H9 (cell line): Measurements from ENCODE around the gene IL1RAPL1. TPM values are rescaled to one million over a fixed set of nuclear protein-coding genes. Genes with fewer than 3 reads are reported as not detected.

Source experiments
- DNase-seq: peaks from one replicate; pipeline ENCODE4 v3.0.0-alpha.2; 2017
- H2AFZ ChIP-seq: one replicate; pipeline ENCODE4 v1.6.1; 2013; ENCODE audit warnings: mild to moderate bottlenecking, low read length, control low read depth, moderate library complexity
- H2AK5ac ChIP-seq: 2 replicates; pipeline ENCODE4 v1.6.1; 2013; ENCODE audit warnings: low read length, control low read depth, mixed read lengths; ENCODE audit not compliant: insufficient read length
- H2BK120ac ChIP-seq: one replicate; pipeline ENCODE4 v1.6.1; 2013; ENCODE audit warnings: low read depth, mild to moderate bottlenecking, low read length, control low read depth, inconsistent platforms; ENCODE audit not compliant: poor library complexity, severe bottlenecking
- H2BK12ac ChIP-seq: 2 replicates; pipeline ENCODE4 v1.6.1; 2013; ENCODE audit warnings: low read length, control low read depth, mixed read lengths, low read depth; ENCODE audit not compliant: insufficient read length
- H2BK15ac ChIP-seq: 2 replicates; pipeline ENCODE4 v1.6.1; 2013; ENCODE audit warnings: low read depth, low read length, control low read depth
- H2BK20ac ChIP-seq: one replicate; pipeline ENCODE4 v1.6.1; 2013; ENCODE audit warnings: low read depth, mild to moderate bottlenecking, low read length, control low read depth, inconsistent platforms; ENCODE audit not compliant: poor library complexity, severe bottlenecking
- H2BK5ac ChIP-seq: 2 replicates; pipeline ENCODE4 v1.6.1; 2013; ENCODE audit warnings: low read length, control low read depth, mixed read lengths; ENCODE audit not compliant: insufficient read length
- H3K14ac ChIP-seq: 2 replicates; pipeline ENCODE4 v1.6.1; 2013; ENCODE audit warnings: low read length, control low read depth; ENCODE audit not compliant: insufficient read depth
- H3K18ac ChIP-seq: 2 replicates; pipeline ENCODE4 v1.6.1; 2013; ENCODE audit warnings: low read depth, mild to moderate bottlenecking, mixed read lengths, low read length, control low read depth; ENCODE audit not compliant: insufficient read length
- H3K23ac ChIP-seq: 2 replicates; pipeline ENCODE4 v1.6.1; 2013; ENCODE audit warnings: low read length, control low read depth, mixed read lengths, low read depth; ENCODE audit not compliant: insufficient read length
- H3K23me2 ChIP-seq: 2 replicates; pipeline ENCODE4 v1.6.1; 2013; ENCODE audit warnings: low read depth, mild to moderate bottlenecking, mixed read lengths, low read length, control low read depth; ENCODE audit not compliant: insufficient read length, poor library complexity, severe bottlenecking
- H3K27ac ChIP-seq: 2 replicates; pipeline ENCODE4 v1.5.1; 2013; ENCODE audit warnings: low read length, control low read depth, mixed read lengths, low read depth; ENCODE audit not compliant: insufficient read length
- H3K27me3 ChIP-seq: 2 replicates; pipeline ENCODE4 v1.6.1; 2013; ENCODE audit warnings: low read length, control low read depth, inconsistent platforms; ENCODE audit not compliant: insufficient read depth
- H3K4ac ChIP-seq: 2 replicates; pipeline ENCODE4 v1.6.1; 2013; ENCODE audit warnings: low read depth, mild to moderate bottlenecking, control low read depth, inconsistent platforms, low read length, moderate library complexity
- H3K4me1 ChIP-seq: 2 replicates; pipeline ENCODE4 v1.6.1; 2013; ENCODE audit warnings: low read length, control low read depth, inconsistent platforms; ENCODE audit not compliant: insufficient read depth
- H3K4me2 ChIP-seq: 2 replicates; pipeline ENCODE4 v1.6.1; 2013; ENCODE audit warnings: low read length, control low read depth, mixed read lengths; ENCODE audit not compliant: insufficient read length, insufficient read depth
- H3K56ac ChIP-seq: 2 replicates; pipeline ENCODE4 v1.6.1; 2013; ENCODE audit warnings: low read depth, mild to moderate bottlenecking, mixed read lengths, low read length, control low read depth; ENCODE audit not compliant: insufficient read length
- H3K79me1 ChIP-seq: 2 replicates; pipeline ENCODE4 v1.6.1; 2013; ENCODE audit warnings: low read depth, mild to moderate bottlenecking, moderate library complexity, low read length, control low read depth, inconsistent platforms; ENCODE audit not compliant: insufficient read depth, poor library complexity, severe bottlenecking
- H3K79me2 ChIP-seq: 2 replicates; pipeline ENCODE4 v1.6.1; 2013; ENCODE audit warnings: low read length, control low read depth, inconsistent platforms; ENCODE audit not compliant: insufficient read depth
- H3K9ac ChIP-seq: 2 replicates; pipeline ENCODE4 v1.6.1; 2013; ENCODE audit warnings: low read length, control low read depth, mixed read lengths; ENCODE audit not compliant: insufficient read length; ENCODE audit errors: extremely low read depth
- H3K9me3 ChIP-seq: one replicate; pipeline ENCODE4 v1.6.1; 2013; ENCODE audit warnings: low read depth, low read length, inconsistent platforms; ENCODE audit not compliant: control insufficient read depth
- H3T11ph ChIP-seq: one replicate; pipeline ENCODE4 v1.6.1; 2013; ENCODE audit warnings: mild to moderate bottlenecking, low read length, control low read depth, inconsistent platforms
- H4K20me1 ChIP-seq: one replicate; pipeline ENCODE4 v1.6.1; 2013; ENCODE audit not compliant: control insufficient read depth, insufficient read length, insufficient read depth
- H4K5ac ChIP-seq: 2 replicates; pipeline ENCODE4 v1.6.1; 2013; ENCODE audit warnings: low read depth, mild to moderate bottlenecking, mixed read lengths, low read length, control low read depth; ENCODE audit not compliant: insufficient read length
- H4K8ac ChIP-seq: replicated peaks from 2 replicates; pipeline ENCODE4 v1.6.1; 2013; ENCODE audit warnings: low read length, control low read depth, mixed read lengths, low read depth; ENCODE audit not compliant: insufficient read length
- H4K91ac ChIP-seq: 2 replicates; pipeline ENCODE4 v1.6.1; 2013; ENCODE audit warnings: low read depth, mild to moderate bottlenecking, moderate library complexity, mixed read lengths, low read length, control low read depth; ENCODE audit not compliant: insufficient read length
- H3K27ac Mint-ChIP-seq, 3 experiments: 2 replicates in 2 of 3; 3 replicates in 1 of 3; pipeline ENCODE4 v1.8.0; 2020 to 2021; ENCODE audit warnings: mixed read lengths in 3 of 3, mild to moderate bottlenecking in 1 of 3, moderate library complexity in 1 of 3
- H3K27me3 Mint-ChIP-seq: 2 replicates; pipeline ENCODE4 v1.8.0; 2021; ENCODE audit warnings: low read depth, mild to moderate bottlenecking, moderate library complexity, mixed read lengths
- H3K36me3 Mint-ChIP-seq, 3 experiments: 2 replicates in 2 of 3; 3 replicates in 1 of 3; pipeline ENCODE4 v1.8.0; 2020 to 2021; ENCODE audit warnings: low read depth in 3 of 3, mixed read lengths in 3 of 3; ENCODE audit not compliant: insufficient read depth in 1 of 3
- H3K4me1 Mint-ChIP-seq, 2 experiments: 2 replicates each; pipeline ENCODE4 v1.8.0; 2020; ENCODE audit warnings: mixed read lengths in 2 of 2
- H3K4me3 Mint-ChIP-seq, 2 experiments: 2 replicates in 1 of 2; 3 replicates in 1 of 2; pipeline ENCODE4 v1.8.0; 2020 to 2021; ENCODE audit warnings: mild to moderate bottlenecking in 2 of 2, mixed read lengths in 2 of 2, moderate library complexity in 1 of 2
- H3K9me3 Mint-ChIP-seq, 2 experiments: 2 replicates in 1 of 2; 3 replicates in 1 of 2; pipeline ENCODE4 v1.8.0; 2020; ENCODE audit warnings: mild to moderate bottlenecking in 2 of 2, mixed read lengths in 2 of 2, moderate library complexity in 1 of 2
- WGBS: extraction: QIAGEN DNeasy Blood & Tissue Kit; methylation state at CpG from one replicate; pipeline ENCODE4 v1.1.7; 2013; ENCODE audit warnings: missing lambda C conversion rate, low lambda C conversion rate, mixed read lengths; ENCODE audit not compliant: insufficient read length; ENCODE audit errors: extremely low coverage; 5-methylcytosine and 5-hydroxymethylcytosine counted together
- total RNA-seq: library from RNA; stranded (reverse); gene quantifications from 2 replicates; pipeline ENCODE4 v1.2.1, GENCODE V29; 2021
- TF ChIP-seq, protein P1 (sequence below): fragments of 200-600 bp; sonication (generic); conservative IDR thresholded peaks from 3 replicates; pipeline ENCODE4 v1.8.0; 2021; ENCODE audit warnings: antibody characterized with exemption, mild to moderate bottlenecking

IL1RAPL1 gene
- total RNA-seq, 1 experiment from 2014 or later = 0.31 TPM

GRCh38 chrX:28876408-28876807 lies 289.2 kb downstream of the IL1RAPL1 start:
- Histone ChIP-seq H3K56ac (no peak overlapping the region), H2BK20ac (no peak overlapping the region), H2BK15ac (no peak overlapping the region), H3K4me1 (no peaks in the 10 kb centered on the region), H3K27ac (no peak overlapping the region), H2BK12ac (no peak overlapping the region), H3K14ac (no peak overlapping the region), H3T11ph (no peak overlapping the region), H2BK5ac (no peak overlapping the region), H2AFZ (no peak overlapping the region), H3K9ac (no peak overlapping the region), H4K8ac (no peak overlapping the region), H3K4me2 (no peak overlapping the region), H4K91ac (no peak overlapping the region), H3K23me2 (no peaks in the 10 kb centered on the region), H3K27me3 (no peaks in the 10 kb centered on the region), H3K79me1 (no peaks in the 10 kb centered on the region), H3K18ac (no peak overlapping the region), H4K5ac (no peak overlapping the region), H3K79me2 (no peaks in the 10 kb centered on the region), H4K20me1 (no peaks in the 10 kb centered on the region), H3K9me3 (no peaks in the 10 kb centered on the region), H3K23ac (no peak overlapping the region), H3K4ac (no peak overlapping the region), H2AK5ac (no peak overlapping the region), H2BK120ac (no peak overlapping the region)
- H3K9me3 Mint-ChIP-seq = peaks cover 3 to 41% of the 10 kb centered on the region in 2 experiments; a peak in 4 of 5 replicates
- no peak overlapping the region for H3K27ac Mint-ChIP-seq
- no peaks in the 10 kb centered on the region for H3K27me3 Mint-ChIP-seq
- TF ChIP-seq, protein P1, sequence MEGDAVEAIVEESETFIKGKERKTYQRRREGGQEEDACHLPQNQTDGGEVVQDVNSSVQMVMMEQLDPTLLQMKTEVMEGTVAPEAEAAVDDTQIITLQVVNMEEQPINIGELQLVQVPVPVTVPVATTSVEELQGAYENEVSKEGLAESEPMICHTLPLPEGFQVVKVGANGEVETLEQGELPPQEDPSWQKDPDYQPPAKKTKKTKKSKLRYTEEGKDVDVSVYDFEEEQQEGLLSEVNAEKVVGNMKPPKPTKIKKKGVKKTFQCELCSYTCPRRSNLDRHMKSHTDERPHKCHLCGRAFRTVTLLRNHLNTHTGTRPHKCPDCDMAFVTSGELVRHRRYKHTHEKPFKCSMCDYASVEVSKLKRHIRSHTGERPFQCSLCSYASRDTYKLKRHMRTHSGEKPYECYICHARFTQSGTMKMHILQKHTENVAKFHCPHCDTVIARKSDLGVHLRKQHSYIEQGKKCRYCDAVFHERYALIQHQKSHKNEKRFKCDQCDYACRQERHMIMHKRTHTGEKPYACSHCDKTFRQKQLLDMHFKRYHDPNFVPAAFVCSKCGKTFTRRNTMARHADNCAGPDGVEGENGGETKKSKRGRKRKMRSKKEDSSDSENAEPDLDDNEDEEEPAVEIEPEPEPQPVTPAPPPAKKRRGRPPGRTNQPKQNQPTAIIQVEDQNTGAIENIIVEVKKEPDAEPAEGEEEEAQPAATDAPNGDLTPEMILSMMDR = no peak
- H3K4me3 Mint-ChIP-seq = no peak overlapping the region
- no peak for DNase-seq
- peaks cover 0 to 2% (median 2%) of the 10 kb centered on the region in 3 experiments; a peak in 3 of 7 replicates for H3K36me3 Mint-ChIP-seq
- WGBS = no CpG with 5 or more reads among the region's 1 CpG
- peaks cover 0 to 10% of the 10 kb centered on the region in 2 experiments; a peak in 3 of 4 replicates for H3K4me1 Mint-ChIP-seq
